Pancreas (tissue), 10 donors: ENCODE measurements around the gene CYP11A1. TPM values are rescaled to one million over a fixed set of nuclear protein-coding genes. Genes with fewer than 3 reads are reported as not detected.
"Not testable (repeated sequence)": the region's sequence is repeated elsewhere in the genome, so short reads cannot be mapped to it uniquely, and the experiment has no call there.

ENCODE experiments used
- ATAC-seq, 4 donors: fragments of 200-7000 bp; cut with Tn5 transposase; one replicate each; pipeline versions ENCODE4 v1.8.0 to v1.9.1; 2020; ENCODE audit warnings: mild to moderate bottlenecking in 4 of 4, moderate library complexity in 4 of 4
- DNase-seq, 6 donors: peaks; one replicate each; pipeline ENCODE4 v3.0.0-alpha.2; 2020
- FAIRE-seq: peaks from 2 replicates; lab custom pipeline; 2012; peaks lifted over from hg19 to GRCh38; lab: Jason Lieb, UNC
- H3K27ac ChIP-seq, 4 donors: fragments of 200-600 bp; sonication (generic); 1 replicate in 3 of 4; 2 replicates in 1 of 4; pipeline versions ENCODE4 v1.5.0 to v1.8.0; 2020
- H3K27me3 ChIP-seq, 4 donors: fragments of 200-600 bp; one replicate each; pipeline ENCODE4 v1.8.0; 2021
- H3K36me3 ChIP-seq, 3 donors: fragments of 200-600 bp; sonication (generic) in 1 of 3; one replicate each; pipeline versions ENCODE4 v1.5.0 to v1.8.0; 2020 to 2021
- H3K4me1 ChIP-seq, 3 donors: fragments of 200-600 bp; one replicate each; pipeline ENCODE4 v1.8.0; 2021
- H3K4me3 ChIP-seq, 4 donors: fragments of 200-600 bp; sonication (generic) in 2 of 4; one replicate each; pipeline versions ENCODE4 v1.5.0 to v1.8.0; 2020 to 2021
- H3K9me3 ChIP-seq, 4 donors: fragments of 200-600 bp; one replicate each; pipeline ENCODE4 v1.8.0; 2021
- CTCF ChIP-seq, 4 donors: fragments of 200-600 bp; sonication (generic) in 3 of 4; IDR thresholded peaks; one replicate each; pipeline versions ENCODE4 v1.5.0 to v1.8.0; 2021; ENCODE audit warnings: antibody characterized with exemption in 4 of 4
- WGBS, 2 donors: extraction: QIAGEN DNeasy Blood & Tissue Kit; methylation state at CpG; one replicate each; pipeline ENCODE4 v1.1.7; 2013; 5-methylcytosine and 5-hydroxymethylcytosine counted together
- intact Hi-C, 3 donors: fragments of 100-400 bp; cut with DNase I; formaldehyde crosslinking; loops; one replicate each; pipeline versions ENCODE4 v1.11.1 to v1.14.2; 2022
- polyA plus RNA-seq, 2 donors: library from polyadenylated mRNA; stranded (reverse); fragments of 200-250 nt; gene quantifications; one replicate each; pipeline ENCODE4 v1.2.3, GENCODE V29; 2013
- total RNA-seq, 6 donors: library from RNA; stranded (reverse); fragmentation: NEBNext Ultra II Directional in 4 of 6; extraction: Animal tissue kit (Norgen Biotek cat#: 25700) in 4 of 6; gene quantifications; one replicate each; pipeline versions ENCODE4 v1.2.1 to v1.2.4, GENCODE V29; 2021 to 2023
- donor health status: healthy with polysubstance abuse.
- donor health status: DM: no; HTN: no; CAD: no; lungs with moderate emphysema.
- donor health status: DM: no; HTN: no; CAD: no.
- donor health status: control.
- donor health status: control.
- donor health status: Bipolar disorder and iron deficiency.
- donor health status: DM: yes; HTN: yes; CAD: no.
- donor health status: DM: no; HTN: no; CAD: no.
- donor health status: DM: no; HTN: no; CAD: no.
- donor health status: DM: yes; HTN: yes; CAD: no.

Gene CYP11A1
- total and polyA plus RNA-seq, 8 donors, result 0.09 to 0.66 (median 0.28) TPM; not detected in 3

- FAIRE-seq (no peak), ATAC-seq (peak; percentile 13 to 79 (median 72)), DNase-seq (no peak)
- intact Hi-C loops, result no loop called here
- Histone ChIP-seq H3K4me3 (peak overlapping the region; percentile 15 to 48 (median 32)), H3K36me3 (no peaks in the 10 kb centered on the region), H3K27me3 (no peaks in the 10 kb centered on the region), H3K4me1 (no peaks in the 10 kb centered on the region), H3K27ac (no peak overlapping the region), H3K9me3 (no peaks in the 10 kb centered on the region)
- no peak for TF ChIP-seq CTCF (IDR thresholded peaks at IDR 0.05)
- 16 to 19% methylated on average over 66 to 75 of the region's 75 CpGs for WGBS, 2 donors
These were observed 1.6 kb downstream of the CYP11A1 start for GRCh38 chr15:74365598-74366445.

- Histone ChIP-seq H3K27me3 (no peaks in the 10 kb centered on the region), H3K27ac (no peak overlapping the region), H3K4me3 (peak overlapping the region in 1 of 4 donors; percentile 48), H3K4me1 (no peaks in the 10 kb centered on the region), H3K36me3 (no peaks in the 10 kb centered on the region), H3K9me3 (no peaks in the 10 kb centered on the region)
- TF ChIP-seq CTCF (IDR thresholded peaks at IDR 0.05), result no peak
- 89 to 94% methylated on average over 12 of the region's 12 CpGs for WGBS, 2 donors
- DNase-seq (no peak), FAIRE-seq (no peak), ATAC-seq (peak in 1 of 4 donors; percentile 10)
- intact Hi-C loops, result no loop called here
These were observed 2.4 kb downstream of the CYP11A1 start for GRCh38 chr15:74364936-74365597.

GRCh38 chr15:74362482-74362881 is 5.0 kb downstream of the CYP11A1 start:
- Histone ChIP-seq H3K4me3 (no peak overlapping the region), H3K9me3 (no peaks in the 10 kb centered on the region), H3K27ac (no peak overlapping the region), H3K27me3 (no peaks in the 10 kb centered on the region), H3K36me3 (no peaks in the 10 kb centered on the region), H3K4me1 (no peaks in the 10 kb centered on the region)
- FAIRE-seq (no peak), DNase-seq (no peak), ATAC-seq (no peak)
- TF ChIP-seq CTCF (IDR thresholded peaks at IDR 0.05), result no peak
- intact Hi-C loops, result no loop called here
- WGBS, 2 donors, result 60 to 63% methylated on average over 1 of the region's 1 CpG

- H3K9me3 ChIP-seq, H3K4me3 ChIP-seq, intact Hi-C loops, DNase-seq, H3K27me3 ChIP-seq, ATAC-seq, H3K27ac ChIP-seq, FAIRE-seq, H3K36me3 ChIP-seq, H3K4me1 ChIP-seq: not testable (repeated sequence)
- WGBS, 2 donors, result 30 to 45% methylated on average over 1 of the region's 1 CpG
These were observed 6.6 kb downstream of the CYP11A1 start for GRCh38 chr15:74360855-74361254.

- H3K4me3 ChIP-seq, H3K27ac ChIP-seq, DNase-seq, H3K36me3 ChIP-seq, FAIRE-seq, H3K4me1 ChIP-seq, intact Hi-C loops, ATAC-seq, H3K9me3 ChIP-seq, H3K27me3 ChIP-seq: not testable (repeated sequence)
- WGBS, 2 donors, result 60 to 70% methylated on average over 6 of the region's 6 CpGs
These were observed 8.1 kb downstream of the CYP11A1 start for GRCh38 chr15:74359376-74359775.

- H3K4me3 ChIP-seq, ATAC-seq, H3K36me3 ChIP-seq, DNase-seq, H3K9me3 ChIP-seq, H3K27me3 ChIP-seq, intact Hi-C loops, H3K27ac ChIP-seq, FAIRE-seq, H3K4me1 ChIP-seq: not testable (repeated sequence)
- WGBS, 2 donors, result 80 to 92% methylated on average over 7 of the region's 7 CpGs
These were observed 9.9 kb downstream of the CYP11A1 start for GRCh38 chr15:74357514-74357913.

GRCh38 chr15:74356050-74356449 is 11.4 kb downstream of the CYP11A1 start:
- FAIRE-seq, intact Hi-C loops, ATAC-seq, H3K27ac ChIP-seq, H3K4me3 ChIP-seq, H3K36me3 ChIP-seq, DNase-seq, H3K4me1 ChIP-seq, H3K27me3 ChIP-seq, H3K9me3 ChIP-seq: not testable (repeated sequence)
- WGBS, 2 donors, result 70 to 77% methylated on average over 6 of the region's 6 CpGs

- ATAC-seq, DNase-seq, H3K9me3 ChIP-seq, FAIRE-seq, H3K27ac ChIP-seq, intact Hi-C loops, H3K4me3 ChIP-seq, H3K36me3 ChIP-seq, H3K27me3 ChIP-seq, H3K4me1 ChIP-seq: not testable (repeated sequence)
- WGBS, 2 donors, result 83 to 89% methylated on average over 2 of the region's 2 CpGs
These were observed 13.5 kb downstream of the CYP11A1 start for GRCh38 chr15:74353992-74354391.
